ENCODE measurements around the gene UBXN10.

The UBXN10 gene

GRCh38 chr1:20185834-20186782 is at the start of gene UBXN10, which contains the start of gene PLA2G2C:
UBXN10 (plus strand) TSS chr1:20186096; CDS start chr1:20190562, 4,466 bp downstream.
PLA2G2C (minus strand) TSS chr1:20186518; CDS start chr1:20177363, 9,155 bp downstream.
- peaks cover 51% of the 10 kb centered on the region for H3K4me1 Mint-ChIP-seq (ENCODE audit: low read depth)
- no peaks in the 10 kb centered on the region for H3K9me3 Mint-ChIP-seq
- H3K4me3 Mint-ChIP-seq = peak within 1 kb of the TSS; percentile 80
- no peaks in the 10 kb centered on the region for H3K36me3 Mint-ChIP-seq (ENCODE audit: low read depth)
- peaks cover 24% of the 10 kb centered on the region for H3K27me3 Mint-ChIP-seq
- DNase-seq = peak; percentile 76
- peak within 1 kb of the TSS; percentile 84 for H3K27ac Mint-ChIP-seq

GRCh38 chr1:20136249-20136648 is 49.6 kb upstream of the UBXN10 start:
- no peak overlapping the region for H3K4me3 Mint-ChIP-seq
- no peak for DNase-seq
- no peaks in the 10 kb centered on the region for H3K9me3 Mint-ChIP-seq
- peaks cover 24% of the 10 kb centered on the region for H3K27me3 Mint-ChIP-seq
- H3K36me3 Mint-ChIP-seq (ENCODE audit: low read depth) = no peaks in the 10 kb centered on the region
- no peaks in the 10 kb centered on the region for H3K4me1 Mint-ChIP-seq (ENCODE audit: low read depth)
- H3K27ac Mint-ChIP-seq = no peak overlapping the region

GRCh38 chr1:20137055-20137454 is 48.8 kb upstream of the UBXN10 start:
- no peak overlapping the region for H3K27ac Mint-ChIP-seq
- no peak for DNase-seq
- H3K27me3 Mint-ChIP-seq = peaks cover 19% of the 10 kb centered on the region
- no peaks in the 10 kb centered on the region for H3K9me3 Mint-ChIP-seq
- no peak overlapping the region for H3K4me3 Mint-ChIP-seq
- H3K4me1 Mint-ChIP-seq (ENCODE audit: low read depth) = no peaks in the 10 kb centered on the region
- no peaks in the 10 kb centered on the region for H3K36me3 Mint-ChIP-seq (ENCODE audit: low read depth)

GRCh38 chr1:20137604-20138003 is 48.3 kb upstream of the UBXN10 start:
- Mint-ChIP-seq H3K36me3 (ENCODE audit: low read depth) (no peaks in the 10 kb centered on the region), H3K9me3 (no peaks in the 10 kb centered on the region), H3K4me3 (no peak overlapping the region), H3K27ac (no peak overlapping the region), H3K4me1 (ENCODE audit: low read depth) (no peaks in the 10 kb centered on the region), H3K27me3 (peaks cover 16% of the 10 kb centered on the region)
- DNase-seq = no peak

GRCh38 chr1:20138346-20138745 is 47.5 kb upstream of the UBXN10 start:
- H3K4me1 Mint-ChIP-seq (ENCODE audit: low read depth) = no peaks in the 10 kb centered on the region
- no peaks in the 10 kb centered on the region for H3K36me3 Mint-ChIP-seq (ENCODE audit: low read depth)
- H3K27ac Mint-ChIP-seq = no peak overlapping the region
- no peak overlapping the region for H3K4me3 Mint-ChIP-seq
- H3K9me3 Mint-ChIP-seq = no peaks in the 10 kb centered on the region
- peaks cover 13% of the 10 kb centered on the region for H3K27me3 Mint-ChIP-seq
- DNase-seq = no peak

- Mint-ChIP-seq H3K4me1 (ENCODE audit: low read depth) (no peaks in the 10 kb centered on the region), H3K36me3 (ENCODE audit: low read depth) (no peaks in the 10 kb centered on the region), H3K4me3 (no peak within 1 kb of the TSS), H3K27ac (no peak within 1 kb of the TSS), H3K9me3 (no peaks in the 10 kb centered on the region), H3K27me3 (peaks cover 13% of the 10 kb centered on the region)
- no peak for DNase-seq
These were observed 46.8 kb upstream of the UBXN10 start, which contains the start of gene PLA2G2F for GRCh38 chr1:20138961-20139550. PLA2G2F (plus strand) TSS chr1:20139323; CDS start chr1:20139428, 105 bp downstream.

GRCh38 chr1:20139776-20140612 is 45.9 kb upstream of the UBXN10 start:
- no peaks in the 10 kb centered on the region for H3K36me3 Mint-ChIP-seq (ENCODE audit: low read depth)
- H3K27me3 Mint-ChIP-seq = peaks cover 13% of the 10 kb centered on the region
- H3K27ac Mint-ChIP-seq = no peak overlapping the region
- no peak overlapping the region for H3K4me3 Mint-ChIP-seq
- H3K9me3 Mint-ChIP-seq = no peaks in the 10 kb centered on the region
- no peak for DNase-seq
- H3K4me1 Mint-ChIP-seq (ENCODE audit: low read depth) = no peaks in the 10 kb centered on the region

GRCh38 chr1:20141001-20141400 is 44.9 kb upstream of the UBXN10 start:
- Mint-ChIP-seq H3K27ac (no peak overlapping the region), H3K9me3 (no peaks in the 10 kb centered on the region), H3K27me3 (peaks cover 11% of the 10 kb centered on the region), H3K4me1 (ENCODE audit: low read depth) (no peaks in the 10 kb centered on the region), H3K36me3 (ENCODE audit: low read depth) (no peaks in the 10 kb centered on the region), H3K4me3 (no peak overlapping the region)
- no peak for DNase-seq

- Mint-ChIP-seq H3K4me1 (ENCODE audit: low read depth) (no peaks in the 10 kb centered on the region), H3K27ac (no peak overlapping the region), H3K4me3 (no peak overlapping the region), H3K36me3 (ENCODE audit: low read depth) (no peaks in the 10 kb centered on the region), H3K27me3 (peaks cover 7% of the 10 kb centered on the region), H3K9me3 (no peaks in the 10 kb centered on the region)
- DNase-seq = no peak
These were observed 44.4 kb upstream of the UBXN10 start for GRCh38 chr1:20141466-20141865.

- no peak overlapping the region for H3K27ac Mint-ChIP-seq
- H3K36me3 Mint-ChIP-seq (ENCODE audit: low read depth) = no peaks in the 10 kb centered on the region
These were observed 43.7 kb upstream of the UBXN10 start for GRCh38 chr1:20142001-20142710.

GRCh38 chr1:20143318-20143717 is 42.6 kb upstream of the UBXN10 start:
- DNase-seq = no peak
- Mint-ChIP-seq H3K9me3 (no peaks in the 10 kb centered on the region), H3K4me1 (ENCODE audit: low read depth) (no peaks in the 10 kb centered on the region), H3K27me3 (peaks cover 4% of the 10 kb centered on the region), H3K4me3 (no peak overlapping the region), H3K36me3 (ENCODE audit: low read depth) (no peaks in the 10 kb centered on the region), H3K27ac (no peak overlapping the region)

More at GRCh38 chr1:20142001-20142710, 43.7 kb upstream of the UBXN10 start:
- Mint-ChIP-seq H3K9me3 (no peaks in the 10 kb centered on the region), H3K27me3 (peaks cover 7% of the 10 kb centered on the region), H3K4me1 (ENCODE audit: low read depth) (no peaks in the 10 kb centered on the region), H3K4me3 (no peak overlapping the region)
- DNase-seq = no peak

- no peaks in the 10 kb centered on the region for H3K36me3 Mint-ChIP-seq (ENCODE audit: low read depth)
- no peak overlapping the region for H3K4me3 Mint-ChIP-seq
- peaks cover 4% of the 10 kb centered on the region for H3K27me3 Mint-ChIP-seq
These were observed 41.9 kb upstream of the UBXN10 start for GRCh38 chr1:20143734-20144565.

GRCh38 chr1:20147846-20148570 is 37.9 kb upstream of the UBXN10 start:
- DNase-seq = no peak

More at GRCh38 chr1:20143734-20144565, 41.9 kb upstream of the UBXN10 start:
- no peak for DNase-seq
- H3K4me1 Mint-ChIP-seq (ENCODE audit: low read depth) = no peaks in the 10 kb centered on the region
- H3K27ac Mint-ChIP-seq = no peak overlapping the region
- no peaks in the 10 kb centered on the region for H3K9me3 Mint-ChIP-seq

More at GRCh38 chr1:20147846-20148570, 37.9 kb upstream of the UBXN10 start:
- no peaks in the 10 kb centered on the region for H3K9me3 Mint-ChIP-seq
- no peak overlapping the region for H3K4me3 Mint-ChIP-seq
- H3K27me3 Mint-ChIP-seq = peaks cover 4% of the 10 kb centered on the region
- H3K4me1 Mint-ChIP-seq (ENCODE audit: low read depth) = peaks cover 3% of the 10 kb centered on the region
- no peak overlapping the region for H3K27ac Mint-ChIP-seq
- no peaks in the 10 kb centered on the region for H3K36me3 Mint-ChIP-seq (ENCODE audit: low read depth)

Data from activated T-cell treated with anti-CD3 and anti-CD28 coated beads, Interleukin-2, amount 50 U/mL, for 24 hours (primary cell).